ENCODE measurements around the gene UBTD2. TPM values are rescaled to one million over a fixed set of nuclear protein-coding genes. Genes with fewer than 3 reads are reported as not detected.

The UBTD2 gene
- total RNA-seq, 1 experiment from 2014 or later = 18.3 TPM

DNA sequence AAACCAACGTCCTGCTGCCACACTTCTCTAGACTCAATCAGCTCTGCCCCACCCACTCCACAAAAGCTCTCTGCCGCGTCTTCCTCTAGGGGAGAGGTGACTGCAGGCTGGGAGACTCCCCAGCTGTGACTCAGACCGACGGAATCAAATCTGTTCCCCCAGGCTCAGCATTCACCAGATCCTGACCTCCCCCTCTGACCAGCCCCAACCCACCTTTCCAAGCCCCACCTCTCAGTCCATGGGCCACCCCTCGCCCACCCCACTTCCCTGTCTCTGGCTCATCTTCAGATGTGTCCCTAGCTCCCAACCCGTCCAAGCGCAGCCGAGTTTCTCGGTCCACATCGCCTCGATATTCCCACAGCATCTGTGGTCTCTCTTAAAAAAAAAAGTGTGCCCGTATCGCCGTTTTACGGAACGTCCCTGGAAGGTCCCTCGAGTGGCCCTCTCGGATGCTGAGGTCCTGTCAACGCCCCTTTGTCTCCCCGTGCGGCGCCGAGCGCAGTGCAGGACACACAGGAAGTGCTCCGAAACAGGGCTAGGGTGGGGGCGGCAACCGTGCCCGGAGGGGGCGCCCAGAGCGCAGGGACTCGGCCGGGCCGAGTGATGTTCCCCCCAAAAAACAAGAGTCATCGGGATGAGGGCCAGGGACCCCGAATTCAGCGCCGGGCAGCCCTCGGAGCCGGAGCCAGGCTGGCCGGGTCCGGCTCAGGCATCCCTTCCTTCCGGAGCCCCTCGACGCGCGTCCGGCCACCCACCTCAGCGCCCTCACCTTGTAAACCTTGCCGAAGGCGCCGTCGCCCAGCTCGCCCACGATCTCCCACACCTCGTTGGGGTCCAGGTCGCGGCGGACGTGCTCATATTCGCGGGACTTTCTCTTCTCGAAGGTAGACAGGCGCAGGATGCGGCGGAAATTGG is 96.2 kb downstream of the UBTD2 start:
- Histone ChIP-seq H3K27ac (ENCODE audit: low read depth, low read length, poor library complexity, severe bottlenecking) (no peak overlapping the region), H3K36me3 (ENCODE audit: insufficient read depth, low read length, poor library complexity, severe bottlenecking) (no peaks in the 10 kb centered on the region), H3K4me1 (ENCODE audit: insufficient read depth, low read length, poor library complexity, severe bottlenecking) (no peaks in the 10 kb centered on the region), H3K4me3 (ENCODE audit: low read depth, low read length, poor library complexity, severe bottlenecking) (peak overlapping the region; percentile 79), H3K9me3 (ENCODE audit: low read depth, low read length, poor library complexity, severe bottlenecking) (no peaks in the 10 kb centered on the region), H3K27me3 (replicated peaks; ENCODE audit: insufficient read depth, low read depth, low read length, poor library complexity) (no peaks in the 10 kb centered on the region)
- no TSS peak for BruUV-seq (replicated peaks)
- intact Hi-C loops (cut with micrococcal nuclease; ENCODE audit: unreplicated experiment) = loop anchor here (1.0 to 5.0 kb wide), 3 partner anchors 80 to 180 kb away; partner anchors contain the start of genes FBXW11 and UBTD2
- peak; percentile 23 for DNase-seq (ENCODE audit: low spot score)
- POLR2A ChIA-PET (ENCODE audit: low non-redundant PET) = no interaction called here
- CTCF ChIA-PET = interaction anchor here (0.7 to 1.0 kb wide), 2 partner anchors 96 to 263 kb away, joined by 3 read pairs; partner anchors contain the start of gene UBTD2
- no peak for TF ChIP-seq EZH2 (IDR thresholded peaks at IDR 0.05; ENCODE audit: borderline replicate concordance, low read depth, low read length, poor library complexity, severe bottlenecking)
- TF ChIP-seq, protein P1, sequence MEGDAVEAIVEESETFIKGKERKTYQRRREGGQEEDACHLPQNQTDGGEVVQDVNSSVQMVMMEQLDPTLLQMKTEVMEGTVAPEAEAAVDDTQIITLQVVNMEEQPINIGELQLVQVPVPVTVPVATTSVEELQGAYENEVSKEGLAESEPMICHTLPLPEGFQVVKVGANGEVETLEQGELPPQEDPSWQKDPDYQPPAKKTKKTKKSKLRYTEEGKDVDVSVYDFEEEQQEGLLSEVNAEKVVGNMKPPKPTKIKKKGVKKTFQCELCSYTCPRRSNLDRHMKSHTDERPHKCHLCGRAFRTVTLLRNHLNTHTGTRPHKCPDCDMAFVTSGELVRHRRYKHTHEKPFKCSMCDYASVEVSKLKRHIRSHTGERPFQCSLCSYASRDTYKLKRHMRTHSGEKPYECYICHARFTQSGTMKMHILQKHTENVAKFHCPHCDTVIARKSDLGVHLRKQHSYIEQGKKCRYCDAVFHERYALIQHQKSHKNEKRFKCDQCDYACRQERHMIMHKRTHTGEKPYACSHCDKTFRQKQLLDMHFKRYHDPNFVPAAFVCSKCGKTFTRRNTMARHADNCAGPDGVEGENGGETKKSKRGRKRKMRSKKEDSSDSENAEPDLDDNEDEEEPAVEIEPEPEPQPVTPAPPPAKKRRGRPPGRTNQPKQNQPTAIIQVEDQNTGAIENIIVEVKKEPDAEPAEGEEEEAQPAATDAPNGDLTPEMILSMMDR (conservative IDR thresholded peaks at IDR 0.05; ENCODE audit: low read depth, low read length) = no peak

DNA sequence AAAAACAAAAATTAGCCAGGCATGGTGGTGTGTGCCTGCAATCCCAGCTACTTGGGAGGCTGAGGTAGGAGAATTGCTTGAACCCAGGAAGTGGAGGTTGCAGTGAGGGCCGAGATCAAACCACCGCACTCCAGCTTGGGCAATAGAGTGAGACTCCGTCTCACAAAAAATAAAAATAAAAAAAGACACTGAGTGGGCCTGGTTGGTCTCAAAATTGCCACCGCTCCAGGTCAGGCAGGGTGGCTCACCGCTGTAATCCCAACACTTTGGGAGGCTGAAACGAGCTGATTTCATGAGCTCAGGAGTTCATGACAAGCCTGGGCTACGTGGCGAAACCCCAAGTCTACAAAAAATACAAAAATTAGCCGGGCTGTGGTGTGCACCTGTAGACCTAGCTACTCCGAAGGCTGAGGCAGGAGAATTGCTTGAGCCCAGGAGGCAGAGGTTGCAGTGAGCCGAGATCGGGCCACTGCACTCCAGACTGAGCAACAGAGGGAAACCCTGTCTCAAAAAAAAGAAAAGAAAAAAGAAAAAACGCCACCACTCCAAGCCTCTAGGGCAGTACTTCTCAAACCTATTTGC is 97.4 kb downstream of the UBTD2 start:
- ChIA-PET CTCF (interaction anchor here (0.8 kb wide), 1 partner anchor 127 kb away, joined by 3 read pairs; no protein-coding TSS in a partner anchor), POLR2A (ENCODE audit: low non-redundant PET) (no interaction called here)
- H3K36me3 ChIP-seq (ENCODE audit: insufficient read depth, low read length, poor library complexity, severe bottlenecking) = no peaks in the 10 kb centered on the region
- H3K9me3 ChIP-seq (ENCODE audit: low read depth, low read length, poor library complexity, severe bottlenecking) = no peaks in the 10 kb centered on the region
- no peaks in the 10 kb centered on the region for H3K4me1 ChIP-seq (ENCODE audit: insufficient read depth, low read length, poor library complexity, severe bottlenecking)
- intact Hi-C loops (cut with micrococcal nuclease; ENCODE audit: unreplicated experiment) = loop anchor here (5.0 kb wide), 2 partner anchors 96 to 179 kb away; partner anchors contain the start of genes FBXW11 and UBTD2
- no peak for DNase-seq (ENCODE audit: low spot score)
- H3K27me3 ChIP-seq (replicated peaks; ENCODE audit: insufficient read depth, low read depth, low read length, poor library complexity) = no peaks in the 10 kb centered on the region
- H3K27ac ChIP-seq (ENCODE audit: low read depth, low read length, poor library complexity, severe bottlenecking) = no peak overlapping the region
- no peak for TF ChIP-seq EZH2 (IDR thresholded peaks at IDR 0.05; ENCODE audit: borderline replicate concordance, low read depth, low read length, poor library complexity, severe bottlenecking)
- TF ChIP-seq, protein P1 (conservative IDR thresholded peaks at IDR 0.05; ENCODE audit: low read depth, low read length) = no peak
- no TSS peak for BruUV-seq (replicated peaks)
- H3K4me3 ChIP-seq (ENCODE audit: low read depth, low read length, poor library complexity, severe bottlenecking) = no peak overlapping the region

DNA sequence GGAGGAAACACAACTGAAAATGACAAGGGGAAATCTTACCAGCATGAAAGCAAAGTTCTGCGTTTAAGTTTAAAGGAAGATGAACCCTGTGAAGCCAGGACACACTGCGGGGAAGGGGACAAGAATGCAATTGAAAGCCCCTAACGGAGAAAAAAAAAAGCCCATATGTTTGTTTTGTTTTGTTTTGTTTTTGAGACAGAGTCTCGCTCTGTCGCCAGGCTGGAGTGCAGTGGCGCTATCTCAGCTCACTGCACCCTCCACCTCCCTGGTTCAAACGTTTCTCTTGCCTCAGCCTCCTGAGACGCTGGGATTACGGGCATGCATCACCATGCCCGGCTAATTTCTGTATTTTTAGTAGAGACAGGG is 98.5 kb downstream of the UBTD2 start:
- ChIA-PET POLR2A (ENCODE audit: low non-redundant PET) (no interaction called here), CTCF (no interaction called here)
- BruUV-seq (replicated peaks) = no TSS peak
- no peak for DNase-seq (ENCODE audit: low spot score)
- no peaks in the 10 kb centered on the region for H3K27me3 ChIP-seq (replicated peaks; ENCODE audit: insufficient read depth, low read depth, low read length, poor library complexity)
- H3K27ac ChIP-seq (ENCODE audit: low read depth, low read length, poor library complexity, severe bottlenecking) = no peak overlapping the region
- intact Hi-C loops (cut with micrococcal nuclease; ENCODE audit: unreplicated experiment) = loop anchor here (5.0 kb wide), 2 partner anchors 97 to 178 kb away; partner anchors contain the start of genes FBXW11 and UBTD2
- no peaks in the 10 kb centered on the region for H3K36me3 ChIP-seq (ENCODE audit: insufficient read depth, low read length, poor library complexity, severe bottlenecking)
- no peaks in the 10 kb centered on the region for H3K4me1 ChIP-seq (ENCODE audit: insufficient read depth, low read length, poor library complexity, severe bottlenecking)
- H3K9me3 ChIP-seq (ENCODE audit: low read depth, low read length, poor library complexity, severe bottlenecking) = no peaks in the 10 kb centered on the region
- H3K4me3 ChIP-seq (ENCODE audit: low read depth, low read length, poor library complexity, severe bottlenecking) = no peak overlapping the region
- TF ChIP-seq EZH2 (IDR thresholded peaks at IDR 0.05; ENCODE audit: borderline replicate concordance, low read depth, low read length, poor library complexity, severe bottlenecking) = no peak
- TF ChIP-seq, protein P1 (conservative IDR thresholded peaks at IDR 0.05; ENCODE audit: low read depth, low read length) = no peak

Data from A673 (cell line).